MCF 10A (cell line): ENCODE data around the gene CLEC2L. TPM values are rescaled to one million over a fixed set of nuclear protein-coding genes. Genes with fewer than 3 reads are reported as not detected.

Source experiments
- BruUV-seq: library from RNA; stranded (reverse); fragments of 400-500 nt; replicated peaks from 2 replicates; lab custom pipeline; 2021; lab: Mats Ljungman, UMichigan
- CTCF ChIA-PET: fragments of 300-600 bp; sonication (Branson Sonifier 250); formaldehyde crosslinking; extraction: SDS; loops from one replicate; lab custom pipeline; 2021; ENCODE audit warnings: antibody characterized with exemption, inconsistent platforms; lab: Yijun Ruan, JAX
- POLR2A ChIA-PET: fragments of 300-600, 350-650 bp; sonication (Branson Sonifier 250); formaldehyde crosslinking; extraction: SDS; loops from one replicate; lab custom pipeline; 2020; ENCODE audit warnings: antibody characterized with exemption, inconsistent platforms; lab: Yijun Ruan, JAX
- DNase-seq: peaks from one replicate; pipeline ENCODE4 v3.0.0-alpha.2; 2018; ENCODE audit not compliant: unreplicated experiment
- H3K27ac Mint-ChIP-seq: one replicate; pipeline ENCODE4 v1.8.0; 2022; ENCODE audit warnings: mild to moderate bottlenecking, low read depth, mixed read lengths; ENCODE audit not compliant: unreplicated experiment
- H3K27me3 Mint-ChIP-seq: one replicate; pipeline ENCODE4 v1.8.0; 2022; ENCODE audit warnings: mixed read lengths; ENCODE audit not compliant: insufficient read depth, unreplicated experiment
- H3K36me3 Mint-ChIP-seq: one replicate; pipeline ENCODE4 v1.8.0; 2022; ENCODE audit warnings: mild to moderate bottlenecking, moderate library complexity, mixed read lengths; ENCODE audit not compliant: insufficient read depth, unreplicated experiment
- H3K4me1 Mint-ChIP-seq: one replicate; pipeline ENCODE4 v1.8.0; 2022; ENCODE audit warnings: mixed read lengths; ENCODE audit not compliant: insufficient read depth, unreplicated experiment
- H3K4me3 Mint-ChIP-seq: one replicate; pipeline ENCODE4 v1.8.0; 2022; ENCODE audit warnings: mild to moderate bottlenecking, moderate library complexity, mixed read lengths; ENCODE audit not compliant: unreplicated experiment
- H3K9me3 Mint-ChIP-seq: one replicate; pipeline ENCODE4 v1.8.0; 2022; ENCODE audit warnings: mixed read lengths; ENCODE audit not compliant: unreplicated experiment
- CTCF ChIP-seq: fragments of 200-600 bp; IDR thresholded peaks from one replicate; pipeline ENCODE4 v1.8.0; 2022; ENCODE audit warnings: antibody characterized with exemption, mild to moderate bottlenecking; ENCODE audit not compliant: unreplicated experiment
- intact Hi-C: fragments of 100-400 bp; cut with micrococcal nuclease; formaldehyde crosslinking; loops from 2 replicates; pipeline ENCODE4 v1.14.1; 2022
- total RNA-seq: library from RNA; stranded (reverse); gene quantifications from 2 replicates; pipeline ENCODE4 v1.2.3, GENCODE V29; 2022

The CLEC2L gene
- total RNA-seq, 1 experiment from 2014 or later = not detected

GRCh38 chr7:139521439-139521838, 2.0 kb upstream of the CLEC2L start:
- H3K4me3 Mint-ChIP-seq = no peak overlapping the region
- intact Hi-C loops = no loop called here
- BruUV-seq = no TSS peak
- CTCF ChIA-PET = interaction anchor here (0.7 kb wide), 1 partner anchor 109 kb away, joined by 3 read pairs; no protein-coding TSS in a partner anchor
- no peak overlapping the region for H3K27ac Mint-ChIP-seq
- peaks cover 5% of the 10 kb centered on the region for H3K36me3 Mint-ChIP-seq
- TF ChIP-seq CTCF = no peak
- H3K9me3 Mint-ChIP-seq = no peaks in the 10 kb centered on the region
- POLR2A ChIA-PET = no interaction called here
- DNase-seq = no peak
- peaks cover 49% of the 10 kb centered on the region for H3K27me3 Mint-ChIP-seq
- no peaks in the 10 kb centered on the region for H3K4me1 Mint-ChIP-seq

GRCh38 chr7:139522830-139523198, 671 bp upstream of the CLEC2L start:
- H3K27ac Mint-ChIP-seq = no peak overlapping the region
- peaks cover 5% of the 10 kb centered on the region for H3K36me3 Mint-ChIP-seq
- no peak for DNase-seq
- H3K4me1 Mint-ChIP-seq = no peaks in the 10 kb centered on the region
- intact Hi-C loops = no loop called here
- TF ChIP-seq CTCF = no peak
- H3K9me3 Mint-ChIP-seq = no peaks in the 10 kb centered on the region
- H3K27me3 Mint-ChIP-seq = peaks cover 49% of the 10 kb centered on the region
- H3K4me3 Mint-ChIP-seq = no peak overlapping the region
- no TSS peak for BruUV-seq
- ChIA-PET CTCF (interaction anchor here (0.7 to 1.0 kb wide), 3 partner anchors 11 to 231 kb away, joined by 3 read pairs; no protein-coding TSS in a partner anchor), POLR2A (no interaction called here)

GRCh38 chr7:139523968-139524815, 707 bp downstream of the CLEC2L start:
- intact Hi-C loops = no loop called here

More at GRCh38 chr7:139523968-139524815, 707 bp downstream of the CLEC2L start:
- no peaks in the 10 kb centered on the region for H3K9me3 Mint-ChIP-seq
- H3K4me3 Mint-ChIP-seq = no peak overlapping the region
- ChIA-PET CTCF (interaction anchor here (1.0 kb wide), 1 partner anchor 19 kb away, joined by 3 read pairs; no protein-coding TSS in a partner anchor), POLR2A (no interaction called here)
- BruUV-seq = no TSS peak
- no peak overlapping the region for H3K27ac Mint-ChIP-seq
- no peak for DNase-seq
- peaks cover 5% of the 10 kb centered on the region for H3K36me3 Mint-ChIP-seq
- no peaks in the 10 kb centered on the region for H3K4me1 Mint-ChIP-seq
- TF ChIP-seq CTCF = no peak
- peaks cover 49% of the 10 kb centered on the region for H3K27me3 Mint-ChIP-seq
